Esophagus squamous epithelium (tissue), 5 donors: Measurements from ENCODE around the gene IL20RA. TPM values are rescaled to one million over a fixed set of nuclear protein-coding genes. Genes with fewer than 3 reads are reported as not detected.
"Not testable (repeated sequence)": the region's sequence is repeated elsewhere in the genome, so short reads cannot be mapped to it uniquely, and the experiment has no call there.

ENCODE experiments used
- DNase-seq: peaks from one replicate; lab custom pipeline; 2025; lab: John Stamatoyannopoulos, UW
- H3K27ac ChIP-seq, 4 donors: fragments of 200-600 bp; sonication (generic); one replicate each; pipeline ENCODE4 v1.5.1; 2016 to 2019; ENCODE audit warnings: mild to moderate bottlenecking in 1 of 4
- H3K27me3 ChIP-seq, 4 donors: fragments of 200-600 bp; sonication (generic); 1 replicate in 3 of 4; 2 replicates in 1 of 4; pipeline versions ENCODE4 v1.5.1 to v1.6.0; 2017 to 2021; ENCODE audit warnings: antibody characterized with exemption in 1 of 4
- H3K36me3 ChIP-seq, 3 donors: fragments of 200-600 bp; sonication (generic); one replicate each; pipeline ENCODE4 v1.5.1; 2016 to 2019
- H3K4me1 ChIP-seq, 3 donors: fragments of 200-600 bp; sonication (generic); one replicate each; pipeline ENCODE4 v1.5.1; 2017 to 2019
- H3K4me3 ChIP-seq, 4 donors: fragments of 200-600 bp; sonication (generic); 1 replicate in 3 of 4; 2 replicates in 1 of 4; pipeline ENCODE4 v1.5.1; 2016 to 2019; ENCODE audit warnings: mild to moderate bottlenecking in 2 of 4, moderate library complexity in 1 of 4
- H3K9me3 ChIP-seq, 3 donors: fragments of 200-600 bp; sonication (generic); one replicate each; pipeline ENCODE4 v1.5.1; 2016 to 2019
- POLR2A ChIP-seq, 4 donors: fragments of 450-650 bp; IDR thresholded peaks; one replicate each; pipeline ENCODE4 v1.6.1; 2017; ENCODE audit warnings: antibody characterized with exemption in 4 of 4, mild to moderate bottlenecking in 4 of 4, moderate library complexity in 3 of 4
- WGBS, 2 donors: methylation state at CpG; one replicate each; pipeline ENCODE4 v1.1.5; 2018; 5-methylcytosine and 5-hydroxymethylcytosine counted together
- intact Hi-C: fragments of 100-400 bp; cut with DNase I; formaldehyde crosslinking; loops from one replicate; pipeline ENCODE4 v1.15.0; 2022
- total RNA-seq, 4 donors: library from RNA; depleted of rRNA; stranded (reverse); fragments of >200 nt; gene quantifications; one replicate each; pipeline ENCODE4 v1.1.0, GENCODE V29; 2016
- TF ChIP-seq, protein P1 (sequence below), 6 experiments: fragments of 450-650 bp in 4 of 6; fragments of 200-600 bp in 2 of 6; sonication (generic) in 2 of 6; IDR thresholded peaks; one replicate each; pipeline ENCODE4 v1.5.1; 2016 to 2019; ENCODE audit warnings: antibody characterized with exemption in 6 of 6, mild to moderate bottlenecking in 4 of 6, moderate library complexity in 4 of 6
- donor health status: DM: yes; HTN: yes; CAD: no.

IL20RA gene
- total RNA-seq, 4 donors from 2014 or later = 11.1 to 20.7 (median 13.1) TPM

DNA sequence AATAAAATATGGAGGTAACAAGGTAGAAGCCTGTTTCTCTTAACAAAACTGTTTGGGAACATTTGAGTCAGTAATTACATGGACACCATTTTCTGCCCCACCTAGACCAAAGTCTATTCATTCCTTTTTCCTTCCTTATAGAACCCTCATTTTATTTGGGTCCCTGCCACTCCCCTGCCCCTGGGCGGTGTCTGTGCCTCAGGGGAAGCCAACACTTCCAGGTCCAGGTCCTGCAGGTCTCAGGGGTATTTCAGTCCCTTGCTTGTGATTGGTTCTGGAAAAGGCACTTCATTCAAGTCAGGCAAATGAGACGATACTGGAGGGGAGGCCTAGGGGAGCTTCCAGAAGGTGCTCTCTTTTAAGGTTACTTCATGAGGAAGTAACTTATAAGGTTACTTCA is 80.4 kb downstream of the IL20RA start:
- TF ChIP-seq POLR2A (IDR thresholded peaks at IDR 0.05) = no peak
- TF ChIP-seq, protein P1, sequence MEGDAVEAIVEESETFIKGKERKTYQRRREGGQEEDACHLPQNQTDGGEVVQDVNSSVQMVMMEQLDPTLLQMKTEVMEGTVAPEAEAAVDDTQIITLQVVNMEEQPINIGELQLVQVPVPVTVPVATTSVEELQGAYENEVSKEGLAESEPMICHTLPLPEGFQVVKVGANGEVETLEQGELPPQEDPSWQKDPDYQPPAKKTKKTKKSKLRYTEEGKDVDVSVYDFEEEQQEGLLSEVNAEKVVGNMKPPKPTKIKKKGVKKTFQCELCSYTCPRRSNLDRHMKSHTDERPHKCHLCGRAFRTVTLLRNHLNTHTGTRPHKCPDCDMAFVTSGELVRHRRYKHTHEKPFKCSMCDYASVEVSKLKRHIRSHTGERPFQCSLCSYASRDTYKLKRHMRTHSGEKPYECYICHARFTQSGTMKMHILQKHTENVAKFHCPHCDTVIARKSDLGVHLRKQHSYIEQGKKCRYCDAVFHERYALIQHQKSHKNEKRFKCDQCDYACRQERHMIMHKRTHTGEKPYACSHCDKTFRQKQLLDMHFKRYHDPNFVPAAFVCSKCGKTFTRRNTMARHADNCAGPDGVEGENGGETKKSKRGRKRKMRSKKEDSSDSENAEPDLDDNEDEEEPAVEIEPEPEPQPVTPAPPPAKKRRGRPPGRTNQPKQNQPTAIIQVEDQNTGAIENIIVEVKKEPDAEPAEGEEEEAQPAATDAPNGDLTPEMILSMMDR (IDR thresholded peaks at IDR 0.05) = no peak
- intact Hi-C loops = no loop called here
- WGBS, 2 donors = 79 to 89% methylated on average over 1 of the region's 2 CpGs
- Histone ChIP-seq H3K9me3 (no peaks in the 10 kb centered on the region), H3K4me3 (no peak overlapping the region), H3K27ac (no peak overlapping the region), H3K27me3 (peaks cover 0 to 10% (median 0%) of the 10 kb centered on the region in 4 donors), H3K36me3 (no peaks in the 10 kb centered on the region), H3K4me1 (peaks cover 0 to 9% (median 5%) of the 10 kb centered on the region in 3 donors)
- no peak for DNase-seq

DNA sequence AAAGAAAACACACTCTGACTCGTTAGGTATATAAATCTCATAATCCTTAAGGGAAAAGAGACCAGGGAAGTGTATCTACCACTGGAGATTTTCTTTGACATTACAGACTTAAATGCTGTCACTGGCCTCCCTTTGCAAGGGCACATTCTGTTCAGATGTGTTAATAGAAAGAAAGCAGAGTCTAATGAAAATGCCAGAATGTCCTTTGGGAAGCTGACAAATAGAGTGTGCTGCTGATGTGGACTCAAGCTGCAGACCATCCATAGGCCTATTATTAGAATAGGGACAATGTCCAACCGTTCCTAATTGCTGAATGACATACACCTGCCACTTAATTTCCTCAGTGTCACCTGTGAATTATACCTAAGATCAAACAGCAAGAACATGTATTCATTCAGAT is 81.5 kb downstream of the IL20RA start:
- intact Hi-C loops = no loop called here
- no peaks in the 10 kb centered on the region for H3K36me3 ChIP-seq
- peaks cover 0 to 5% (median 4%) of the 10 kb centered on the region in 3 donors for H3K4me1 ChIP-seq
- WGBS, 2 donors = 31 to 58% methylated on average over 2 of the region's 2 CpGs
- no peak overlapping the region for H3K4me3 ChIP-seq
- no peak for DNase-seq
- H3K27ac ChIP-seq = no peak overlapping the region
- H3K27me3 ChIP-seq = peaks cover 0 to 19% (median 0%) of the 10 kb centered on the region in 4 donors
- no peaks in the 10 kb centered on the region for H3K9me3 ChIP-seq
- no peak for TF ChIP-seq POLR2A (IDR thresholded peaks at IDR 0.05)
- TF ChIP-seq, protein P1 (IDR thresholded peaks at IDR 0.05) = no peak

DNA sequence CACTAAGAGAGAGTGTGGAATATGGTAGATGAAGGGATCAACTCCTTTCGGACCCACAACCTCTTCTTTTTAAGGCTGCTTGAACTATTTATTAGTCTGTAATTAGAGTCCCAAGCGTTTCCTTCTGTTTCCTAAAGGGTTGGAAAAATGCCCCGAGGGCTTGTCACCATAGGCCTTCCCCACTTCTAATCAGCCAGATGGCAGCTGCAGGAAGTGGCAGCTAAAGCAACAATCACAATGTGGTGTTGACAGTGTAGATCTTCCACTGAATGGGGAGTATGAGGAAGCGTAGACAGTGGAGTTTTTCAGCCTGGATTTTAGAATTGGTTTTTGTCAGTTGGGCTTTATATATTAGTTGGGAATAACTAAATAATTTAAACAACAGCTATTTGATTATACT is 82.1 kb downstream of the IL20RA start:
- Histone ChIP-seq H3K36me3 (no peaks in the 10 kb centered on the region), H3K27me3 (peaks cover 0 to 23% (median 0%) of the 10 kb centered on the region in 4 donors), H3K4me1 (no peaks in the 10 kb centered on the region), H3K9me3 (no peaks in the 10 kb centered on the region), H3K27ac (no peak overlapping the region), H3K4me3 (no peak overlapping the region)
- WGBS, 2 donors = 46 to 56% methylated on average over 4 of the region's 4 CpGs
- intact Hi-C loops = no loop called here
- TF ChIP-seq, protein P1 (IDR thresholded peaks at IDR 0.05) = no peak
- no peak for DNase-seq

DNA sequence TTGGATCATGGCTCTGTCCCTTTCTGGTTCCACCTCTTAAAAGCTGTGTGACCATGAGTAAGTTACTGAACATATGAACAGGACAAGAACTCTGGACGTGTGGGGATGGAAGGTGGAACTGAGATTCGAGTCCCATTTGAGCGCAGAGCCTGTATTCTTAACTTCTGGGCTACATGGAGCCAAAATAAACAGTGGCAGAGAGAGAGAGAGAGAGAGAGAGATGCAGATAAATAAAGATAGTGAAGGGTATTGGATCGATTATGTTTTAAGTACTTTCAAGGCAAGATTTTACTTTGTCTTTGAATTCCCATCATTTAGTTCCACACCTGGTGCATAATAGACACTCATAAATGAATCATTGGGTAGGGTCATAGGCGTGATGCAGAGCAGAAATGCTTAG is 82.9 kb downstream of the IL20RA start:
- no peaks in the 10 kb centered on the region for H3K9me3 ChIP-seq
- H3K4me3 ChIP-seq = no peak overlapping the region
- DNase-seq = no peak
- 79 to 80% methylated on average over 5 of the region's 5 CpGs for WGBS, 2 donors
- intact Hi-C loops = no loop called here
- no peaks in the 10 kb centered on the region for H3K4me1 ChIP-seq
- TF ChIP-seq, protein P1 (IDR thresholded peaks at IDR 0.05) = no peak
- TF ChIP-seq POLR2A (IDR thresholded peaks at IDR 0.05) = no peak
- H3K27ac ChIP-seq = no peak overlapping the region
- peaks cover 0 to 17% (median 0%) of the 10 kb centered on the region in 4 donors for H3K27me3 ChIP-seq
- H3K36me3 ChIP-seq = no peaks in the 10 kb centered on the region

DNA sequence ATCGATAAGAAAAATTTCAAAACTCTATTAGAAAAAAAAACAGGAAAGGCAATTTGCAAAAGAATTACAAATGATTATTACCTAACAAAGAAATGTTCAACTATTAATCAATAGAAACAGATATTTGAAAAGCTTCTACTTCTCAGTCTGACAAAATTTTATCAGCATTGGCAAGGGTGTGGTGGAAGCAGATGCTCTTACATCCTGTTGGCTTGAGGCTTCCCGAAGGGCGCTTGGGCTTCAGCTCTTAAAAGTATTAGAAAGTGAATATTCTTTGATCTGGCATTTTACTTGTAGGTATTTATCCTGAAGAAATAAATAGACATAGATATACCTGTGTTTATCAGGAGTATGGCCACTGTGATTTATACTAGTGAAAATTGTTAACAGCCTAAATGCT is 84.0 kb downstream of the IL20RA start:
- Histone ChIP-seq H3K9me3 (no peaks in the 10 kb centered on the region), H3K27me3 (peaks cover 0 to 17% (median 0%) of the 10 kb centered on the region in 4 donors), H3K36me3 (no peaks in the 10 kb centered on the region), H3K4me3 (no peak overlapping the region), H3K27ac (no peak overlapping the region), H3K4me1 (no peaks in the 10 kb centered on the region)
- intact Hi-C loops = no loop called here
- WGBS, 2 donors = 65 to 83% methylated on average over 3 of the region's 3 CpGs
- DNase-seq = no peak
- TF ChIP-seq, protein P1 (IDR thresholded peaks at IDR 0.05) = no peak
- no peak for TF ChIP-seq POLR2A (IDR thresholded peaks at IDR 0.05)

DNA sequence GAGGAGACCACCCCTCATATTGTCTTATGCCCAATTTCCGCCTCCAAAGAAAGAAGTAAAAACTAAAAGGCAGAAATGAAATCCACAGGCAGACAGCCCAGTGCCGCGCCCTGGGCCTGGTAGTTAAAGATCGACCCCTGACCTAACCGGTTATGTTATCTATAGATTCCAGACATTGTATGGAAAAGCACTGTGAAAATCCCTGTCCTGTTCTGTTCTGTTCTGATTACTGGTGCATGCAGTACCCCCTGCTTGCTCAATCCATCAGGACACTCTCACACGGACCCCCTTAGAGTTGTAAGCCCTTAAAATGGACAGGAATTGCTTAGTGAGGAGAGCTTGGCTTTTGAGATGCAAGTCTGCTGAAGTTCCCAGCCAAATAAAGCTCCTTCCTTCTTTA is 84.8 kb downstream of the IL20RA start:
- H3K27ac ChIP-seq, H3K9me3 ChIP-seq, H3K4me3 ChIP-seq, H3K36me3 ChIP-seq, H3K4me1 ChIP-seq, DNase-seq, intact Hi-C loops: not testable (repeated sequence)
- WGBS, 2 donors = 73 to 85% methylated on average over 4 to 5 of the region's 6 CpGs
- peaks cover 0 to 17% (median 0%) of the 10 kb centered on the region in 4 donors for H3K27me3 ChIP-seq
